ENCODE data around the gene RBP3.
"Not testable (repeated sequence)": the region's sequence is repeated elsewhere in the genome, so short reads cannot be mapped to it uniquely, and the experiment has no call there.

RBP3 gene

DNA sequence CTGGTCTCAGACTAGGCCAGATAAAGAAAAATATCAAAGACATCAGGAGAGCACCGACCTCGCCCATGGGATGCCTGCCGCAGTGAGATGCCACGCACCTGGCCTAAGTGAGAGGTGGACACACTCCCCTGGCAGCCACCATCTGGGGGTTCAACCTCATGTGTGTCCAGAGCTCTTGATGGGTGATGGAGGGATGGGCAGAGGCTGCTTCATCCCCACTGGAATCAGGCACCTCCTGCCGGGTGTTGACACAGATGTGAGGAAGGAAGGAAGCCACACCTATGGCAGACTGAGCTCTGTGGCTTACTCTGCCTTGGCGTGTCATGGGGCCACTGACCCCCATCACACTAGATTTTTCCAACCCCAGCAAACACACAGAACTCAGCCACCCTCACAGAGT, 24.6 kb downstream of the RBP3 start:
- no peak for DNase-seq (ENCODE audit: low read depth in 2 of 2)

DNA sequence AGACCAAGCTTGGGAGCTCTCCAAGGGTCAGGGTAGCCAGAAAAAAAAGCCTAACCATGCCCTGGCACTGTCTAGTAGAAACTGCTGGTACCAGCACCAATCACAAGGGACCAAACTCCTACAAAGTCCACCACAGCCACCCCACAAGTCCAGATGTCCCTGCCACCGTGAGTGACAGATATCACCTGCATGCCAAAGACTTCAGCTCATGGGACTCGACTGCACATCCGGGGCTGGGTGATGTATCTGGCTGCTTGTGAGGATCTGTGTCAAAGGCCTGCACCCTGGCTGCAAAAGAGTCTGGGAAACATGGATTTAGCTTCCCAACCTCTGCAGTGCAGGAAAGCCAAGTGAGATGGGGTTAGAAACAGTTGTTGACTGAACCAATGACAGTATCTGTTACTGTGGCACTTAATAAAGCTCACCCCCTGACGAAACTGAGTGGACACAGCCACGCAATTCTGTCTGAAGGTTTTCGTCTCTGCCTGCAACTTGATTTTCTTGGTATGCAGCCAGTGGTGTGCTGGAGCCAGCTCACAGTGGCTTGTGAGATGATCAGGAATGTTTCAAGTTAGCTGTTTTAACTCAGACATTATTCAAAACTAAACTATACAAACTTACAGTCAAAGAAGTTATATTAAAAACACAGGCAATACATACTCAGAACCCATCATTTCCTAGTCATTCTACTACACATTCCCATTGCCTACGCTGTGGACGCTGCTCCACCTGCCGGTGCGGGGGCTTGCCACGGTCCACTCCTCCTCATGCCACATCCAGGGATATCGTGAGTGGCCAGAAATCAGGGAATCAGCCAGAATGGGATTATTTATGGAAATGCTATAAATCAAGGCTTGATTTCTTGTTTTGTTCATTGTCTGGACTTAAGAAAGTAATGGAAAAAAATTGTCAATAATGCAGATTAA, 26.7 kb downstream of the RBP3 start:
- no peak for DNase-seq (ENCODE audit: low read depth in 2 of 2)

DNA sequence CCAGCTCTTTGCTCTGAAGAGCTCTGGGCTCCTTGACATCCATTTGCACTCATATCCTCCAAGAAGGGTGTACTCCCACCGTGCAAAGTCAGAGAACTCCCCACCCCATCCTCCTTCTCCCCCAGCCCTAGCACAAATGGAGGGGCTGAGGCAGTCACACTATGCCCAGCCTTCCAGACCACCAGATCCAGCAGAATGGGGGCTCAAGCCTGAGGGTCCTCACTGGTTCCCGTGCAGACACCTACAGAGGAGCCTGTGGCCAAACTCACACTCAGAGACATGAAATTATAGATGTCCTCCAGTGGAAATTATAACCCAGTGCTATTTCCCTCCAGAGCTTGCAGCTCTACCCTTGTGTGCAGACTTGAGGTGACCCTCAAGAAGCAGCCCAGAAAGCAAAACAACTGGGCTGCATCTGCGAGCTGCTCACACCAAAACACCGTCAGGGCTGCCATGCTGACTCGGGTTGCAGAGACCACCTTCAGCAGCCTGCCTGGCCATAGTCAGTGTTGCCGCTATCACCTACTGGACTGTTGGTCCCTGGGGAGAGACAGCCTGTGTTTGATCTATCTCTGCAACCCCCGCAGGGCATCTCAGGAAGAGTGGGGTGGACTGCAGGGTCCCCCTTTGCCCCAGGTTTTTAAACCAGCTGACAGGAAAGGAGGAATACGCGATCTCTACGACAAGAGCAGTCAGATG, 28.5 kb downstream of the RBP3 start:
- DNase-seq (ENCODE audit: low read depth in 2 of 2), result no peak

DNA sequence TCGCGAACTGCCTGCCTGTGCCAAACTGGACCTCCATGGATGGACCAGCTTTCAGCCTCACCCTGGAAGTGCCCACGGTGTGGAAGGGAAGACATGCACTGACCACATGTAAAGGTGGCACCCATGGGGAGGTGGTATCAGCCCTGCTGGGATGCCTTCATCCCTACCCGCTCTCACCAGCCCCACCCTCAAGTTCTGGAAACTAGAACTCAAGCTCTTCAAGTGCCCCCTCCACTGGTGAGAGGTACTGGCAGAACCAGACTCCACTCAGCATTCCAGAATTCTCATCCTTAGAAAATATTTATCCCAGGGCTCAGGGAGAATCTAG, 30.0 kb downstream of the RBP3 start:
- DNase-seq (ENCODE audit: low read depth in 2 of 2), result no peak

DNA sequence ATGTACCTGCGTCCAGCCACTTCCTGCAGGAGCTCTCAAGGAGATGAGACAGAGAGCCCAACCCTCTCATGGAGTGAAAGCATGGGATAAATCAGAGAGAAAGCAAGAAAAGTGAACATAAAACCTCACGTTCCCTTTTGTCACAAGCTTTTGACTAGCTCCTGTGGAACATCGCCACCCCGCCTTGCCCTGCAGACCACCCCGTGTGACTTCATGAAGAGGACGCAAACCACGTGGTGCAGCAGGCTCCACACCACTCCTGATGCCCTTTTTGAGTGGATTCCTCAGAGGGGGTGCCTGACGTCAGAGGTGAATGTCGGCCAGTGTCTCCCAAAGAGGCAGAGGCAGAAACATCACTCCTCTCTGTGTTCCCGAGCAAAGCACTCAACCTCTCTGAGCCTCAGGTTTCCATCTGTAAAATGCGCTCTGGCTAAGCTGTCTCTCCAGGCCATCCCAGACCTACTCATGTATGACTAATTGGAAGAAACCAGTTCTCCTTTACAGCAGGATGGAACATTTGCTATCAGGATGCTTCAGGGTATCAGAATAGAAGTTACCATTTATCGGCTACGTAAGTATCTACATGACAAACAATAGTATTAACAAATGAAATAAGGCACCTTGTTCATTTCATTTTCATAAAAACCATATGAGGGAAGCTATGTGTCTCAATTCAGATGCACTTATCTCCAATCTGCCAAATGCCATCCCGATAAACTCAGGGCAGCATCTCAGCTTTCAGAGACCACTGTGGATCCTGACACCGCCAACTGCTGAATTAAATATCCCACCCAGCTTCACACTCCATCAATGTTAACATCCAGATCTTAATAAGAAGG, 30.7 kb downstream of the RBP3 start:
- no peak for DNase-seq (ENCODE audit: low read depth in 2 of 2)

DNA sequence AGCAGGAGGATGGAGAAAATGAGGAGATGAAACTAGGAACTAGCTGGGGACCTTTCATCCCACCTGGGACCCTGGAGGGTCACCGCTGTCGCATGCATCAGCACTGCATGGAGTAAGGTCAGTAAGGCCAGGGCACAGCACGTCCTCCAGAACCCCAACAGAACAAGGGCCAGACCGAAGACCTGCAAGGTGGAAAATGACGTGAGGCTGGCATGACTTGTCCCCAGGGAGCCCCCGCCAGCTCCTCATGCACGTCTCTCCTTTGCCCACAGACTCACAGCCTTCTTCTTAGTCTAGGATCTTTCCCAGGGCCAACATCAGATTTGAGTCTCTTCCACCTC, 31.3 kb downstream of the RBP3 start:
- DNase-seq (ENCODE audit: low read depth in 2 of 2), result no peak

DNA sequence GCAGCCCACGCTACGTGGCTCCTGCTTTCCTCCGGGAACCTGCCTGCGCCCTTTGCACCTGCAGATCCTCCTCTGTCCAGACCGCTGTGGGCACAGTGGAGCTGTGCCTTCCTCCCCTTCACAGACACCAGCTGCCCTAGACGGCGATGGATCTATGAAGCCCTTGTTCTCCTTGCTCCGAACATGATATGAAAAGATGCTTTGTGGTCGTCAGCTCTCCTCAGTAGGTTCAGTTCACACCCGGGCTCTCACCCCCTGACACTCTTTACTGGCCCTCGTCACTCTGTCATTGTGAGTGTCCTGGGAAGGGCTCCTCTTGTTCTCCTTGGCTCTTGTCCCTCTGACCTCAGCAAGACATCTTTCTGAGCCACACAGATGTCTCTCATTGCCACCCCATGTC, 31.7 kb downstream of the RBP3 start:
- DNase-seq (ENCODE audit: low read depth in 2 of 2), result no peak

DNA sequence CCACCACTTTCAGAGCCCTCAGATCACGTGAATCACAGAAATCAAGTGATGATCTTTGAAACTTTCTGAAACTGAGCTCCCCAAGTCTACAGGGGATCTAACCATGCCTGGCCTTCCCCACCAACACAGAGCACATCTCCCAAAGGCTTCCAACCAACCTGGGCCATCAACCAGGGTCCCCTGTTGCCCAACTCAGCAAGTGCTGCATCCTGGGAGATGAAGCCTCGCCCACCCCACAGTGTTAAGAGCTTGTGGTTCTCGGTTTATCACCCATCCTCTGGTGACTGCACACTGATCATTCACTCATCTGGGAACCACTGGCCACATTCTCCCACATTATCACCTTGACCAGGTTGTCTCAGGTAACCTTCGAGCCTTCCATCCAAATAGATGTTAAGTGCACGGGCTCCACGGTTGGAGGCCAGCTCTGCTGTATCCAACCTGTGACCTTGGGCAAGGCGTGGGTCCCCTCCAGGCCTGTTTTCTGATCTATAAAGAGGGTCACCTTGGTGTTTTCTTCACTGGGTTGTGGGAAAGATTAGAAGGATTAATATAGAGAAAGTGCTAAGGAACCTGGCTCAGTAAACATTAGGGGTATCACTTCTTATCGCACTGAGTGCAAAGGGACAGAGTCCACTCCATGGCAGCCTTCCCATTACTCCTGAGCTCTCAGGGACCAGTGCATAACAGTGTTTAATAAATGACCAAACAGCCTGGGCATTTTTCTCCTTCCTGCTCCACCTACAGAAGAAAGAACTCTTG, 32.4 kb downstream of the RBP3 start:
- DNase-seq (ENCODE audit: low read depth in 2 of 2), result no peak

DNA sequence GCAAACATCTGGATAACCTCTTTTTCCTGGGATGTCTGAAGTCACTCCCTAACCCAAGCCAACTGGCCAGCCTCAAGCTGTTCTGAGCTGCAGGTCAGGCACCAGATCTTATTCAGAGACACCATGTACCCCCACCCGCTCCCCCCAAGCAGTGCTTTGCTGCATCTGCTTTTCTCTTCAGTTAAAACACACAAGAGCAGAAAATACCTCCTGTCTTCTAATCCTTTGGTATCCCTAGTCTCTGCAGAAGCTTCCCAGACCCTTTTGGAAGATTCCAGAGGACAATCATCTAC, 32.9 kb downstream of the RBP3 start:
- no peak for DNase-seq (ENCODE audit: low read depth in 2 of 2)

DNA sequence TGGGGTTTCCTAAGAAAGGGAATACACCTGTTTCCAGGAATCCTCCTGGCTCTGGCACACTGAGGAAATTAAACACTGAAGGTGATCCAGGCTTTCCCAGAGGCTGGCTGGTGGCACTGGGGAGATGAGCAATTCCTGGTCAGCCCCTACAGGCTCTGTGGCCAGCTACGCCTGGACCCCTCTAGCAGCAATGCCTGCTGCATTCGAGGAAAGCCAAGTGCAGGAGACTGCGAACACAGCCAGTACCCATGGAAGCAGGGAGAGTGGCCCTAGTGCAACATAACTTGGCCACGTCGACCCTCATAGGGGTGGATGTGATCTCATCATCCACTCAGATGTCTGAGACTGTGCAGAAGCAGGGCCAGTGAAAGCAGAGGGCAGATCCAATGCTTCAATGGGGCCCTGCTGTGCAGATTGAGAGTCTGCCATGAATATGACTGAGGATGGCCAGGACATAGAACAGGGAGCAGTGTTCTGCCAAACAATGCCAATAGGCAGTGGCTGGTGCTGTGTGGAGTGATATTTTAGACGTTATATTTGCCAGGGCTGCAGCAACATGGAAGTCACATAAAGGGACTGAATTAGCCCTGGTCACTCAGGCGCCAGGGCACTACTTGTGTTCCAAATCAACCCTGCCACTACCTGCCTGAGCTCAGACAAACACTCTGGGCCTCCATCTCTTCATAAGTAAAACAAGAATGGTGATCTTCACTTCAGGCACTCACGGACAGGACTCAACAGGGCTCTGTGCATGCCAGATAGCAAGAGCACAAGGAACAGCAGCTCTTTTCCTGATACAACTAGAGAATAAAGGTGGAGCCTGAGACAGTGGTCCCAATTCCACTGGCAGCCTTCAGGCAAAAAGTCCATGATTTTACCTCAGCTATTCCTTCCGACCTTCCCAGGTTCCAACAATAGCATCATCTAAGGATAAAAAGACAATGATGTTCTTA, 33.5 kb downstream of the RBP3 start:
- DNase-seq (ENCODE audit: low read depth in 2 of 2), result no peak

DNA sequence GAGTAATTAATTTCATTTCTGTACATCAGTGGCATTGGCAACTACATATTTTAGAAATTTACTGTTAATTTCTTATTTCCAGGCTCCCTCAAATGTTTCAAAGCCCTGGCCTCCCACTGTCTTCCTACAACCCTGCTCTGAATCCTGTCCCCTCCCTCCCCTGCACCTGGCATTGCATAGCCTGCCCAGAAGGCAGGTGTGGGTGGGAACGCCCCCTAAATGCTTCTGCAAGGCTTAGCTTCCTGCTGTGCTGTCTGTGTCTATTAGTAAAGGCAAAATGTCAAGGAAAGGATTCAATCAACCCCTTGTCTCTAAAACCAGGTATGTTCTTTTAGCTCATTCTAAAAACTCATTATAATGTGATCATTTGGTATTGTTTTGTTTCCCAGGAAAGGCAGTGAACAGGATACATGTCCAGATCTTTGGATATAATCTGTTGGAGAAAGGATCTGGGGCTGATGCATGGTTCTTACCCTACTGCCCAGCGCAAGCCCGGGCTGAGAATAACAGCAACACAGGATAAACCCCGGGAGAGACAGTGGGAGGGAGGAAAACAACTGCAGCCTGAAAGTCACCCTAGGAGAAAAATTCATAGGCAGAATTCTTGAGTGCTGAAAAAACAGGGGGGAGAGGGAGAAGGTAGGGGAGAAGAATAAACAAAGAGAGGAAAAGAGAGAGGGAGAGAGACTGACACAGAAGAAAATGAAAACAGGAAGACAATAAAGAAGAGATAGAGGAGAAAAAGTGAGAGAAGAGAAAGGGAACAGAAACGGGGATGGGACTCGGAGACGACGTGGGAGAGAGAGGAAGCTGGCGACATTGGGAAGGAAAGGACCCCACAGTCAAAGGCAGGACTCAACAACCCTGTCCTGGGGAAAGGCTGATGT, 35.3 kb downstream of the RBP3 start:
- DNase-seq (ENCODE audit: low read depth in 2 of 2), result no peak

DNA sequence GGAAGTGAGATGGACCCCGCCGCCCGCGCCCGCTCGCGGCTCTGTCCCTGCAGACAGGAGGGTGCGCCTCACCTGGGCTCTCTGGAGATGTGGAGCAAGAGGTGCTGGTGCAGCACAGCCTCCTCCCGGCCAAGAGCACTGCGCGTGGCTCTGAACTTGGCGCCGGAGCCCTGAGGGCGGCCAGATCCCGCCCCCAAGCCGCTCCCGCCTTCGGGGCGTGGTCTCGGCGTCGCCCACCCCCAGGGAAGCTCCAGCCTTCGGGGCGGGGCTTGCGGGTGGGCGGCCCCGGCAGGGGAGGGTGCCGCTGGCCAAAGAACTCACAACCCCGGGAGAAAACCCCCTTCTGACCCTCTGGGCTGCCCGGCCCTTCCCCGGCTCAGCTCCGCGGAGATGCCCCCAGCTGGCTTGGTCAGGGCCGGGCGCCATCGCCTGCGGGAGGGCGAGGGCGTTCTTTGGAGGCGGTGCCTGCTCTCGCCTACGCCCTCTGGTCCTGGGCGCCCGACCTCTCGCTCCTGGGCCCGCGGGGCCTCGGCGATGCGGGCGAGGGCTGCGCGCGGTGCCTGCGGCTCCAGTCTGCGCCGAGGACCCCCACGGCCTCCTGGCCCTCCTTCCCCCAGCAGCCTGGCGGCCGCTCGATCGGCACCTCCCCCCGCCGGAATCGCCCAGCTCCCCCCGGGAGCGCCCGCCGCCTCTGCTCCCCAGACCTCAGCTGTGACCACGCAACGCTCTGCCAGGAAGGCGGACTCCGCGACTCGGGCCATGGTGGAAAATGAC, 36.2 kb downstream of the RBP3 start, which contains the start of gene ZNF488:
Gene ZNF488, minus strand, starts transcription at position 146 of the 774 bp plus-strand sequence. CDS start 15,464 bp downstream, outside the sequence.
- DNase-seq (ENCODE audit: low read depth in 2 of 2), result peak; percentile 43 to 47

DNA sequence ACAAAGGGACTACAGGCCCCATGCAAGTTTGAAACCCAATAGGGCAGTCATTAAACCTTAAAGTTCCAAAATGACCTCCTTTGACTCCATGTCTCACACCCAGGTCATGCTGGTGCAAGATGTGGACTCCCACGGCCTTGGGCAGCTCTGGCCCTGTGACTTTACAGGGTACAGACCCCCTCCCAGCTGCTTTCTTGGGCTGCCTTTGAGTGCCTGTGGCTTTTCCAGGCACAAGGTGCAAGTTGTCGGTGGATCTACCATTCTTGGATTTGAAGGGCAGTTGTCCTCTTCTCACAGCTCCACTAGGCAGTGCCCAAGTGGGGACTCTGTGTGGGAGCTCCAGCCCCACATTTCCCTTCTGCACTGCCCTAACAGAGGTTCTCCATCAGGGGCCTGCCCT, 37.9 kb downstream of the RBP3 start:
- not testable (repeated sequence) for DNase-seq (ENCODE audit: low read depth in 2 of 2)

DNA sequence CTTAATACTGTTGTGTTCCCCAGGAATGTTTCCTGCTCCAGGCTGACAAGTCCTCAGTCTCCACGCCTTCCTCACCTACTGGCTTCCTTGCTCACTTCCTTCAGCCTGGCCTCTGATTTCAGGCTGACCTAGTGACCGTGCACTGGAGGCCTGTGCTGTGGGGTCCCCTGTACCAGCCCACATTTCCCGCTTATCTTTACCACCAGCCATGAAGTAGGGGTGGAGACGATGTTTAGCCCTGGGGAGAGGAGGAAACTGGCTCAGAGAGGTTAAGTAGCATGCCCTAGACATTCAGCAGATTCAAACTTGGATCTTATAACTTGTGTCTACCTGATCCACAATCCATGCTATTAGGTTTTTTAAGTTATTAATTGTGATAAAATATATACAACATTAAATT, 40.7 kb downstream of the RBP3 start:
- DNase-seq (ENCODE audit: low read depth in 2 of 2), result no peak

DNA sequence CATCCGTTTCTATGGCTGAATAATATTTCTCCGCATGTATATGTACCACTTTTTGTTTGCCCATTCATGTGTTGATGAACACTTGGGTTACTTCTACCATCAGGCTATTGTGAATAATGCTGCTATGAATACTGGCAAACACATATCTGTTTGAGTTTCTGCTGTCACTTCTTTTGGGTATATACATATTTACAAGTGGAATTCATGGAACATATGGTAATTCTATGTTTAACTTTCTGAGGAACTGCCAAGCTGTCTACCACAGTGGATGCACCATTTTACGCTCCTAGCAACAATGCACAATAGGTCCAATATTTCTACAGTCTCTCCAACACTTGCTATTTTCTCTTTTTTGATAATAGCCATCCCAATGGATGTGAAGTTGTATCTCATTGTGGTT, 41.5 kb downstream of the RBP3 start:
- DNase-seq (ENCODE audit: low read depth in 2 of 2), result no peak

DNA sequence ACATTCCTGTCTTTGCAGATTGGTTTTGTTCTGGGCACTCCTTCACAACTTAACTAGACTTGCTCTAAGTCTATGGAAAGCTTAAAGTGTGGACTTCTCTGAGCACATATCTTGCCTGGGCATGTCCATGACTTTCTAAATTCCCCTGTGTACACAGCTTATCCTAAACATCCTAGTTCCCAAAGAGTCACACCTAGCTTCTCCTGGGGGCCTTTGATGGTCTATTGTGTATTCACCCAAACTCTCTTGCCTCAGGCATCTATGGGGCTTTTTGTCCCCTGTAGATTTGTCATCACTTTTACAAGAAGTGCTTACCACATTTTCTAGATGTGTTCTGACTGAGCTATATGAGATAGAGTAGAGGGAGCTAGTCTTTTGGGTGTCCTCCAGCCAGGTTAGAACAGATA, 48.2 kb downstream of the RBP3 start:
- no peak for DNase-seq (ENCODE audit: low read depth in 2 of 2)

DNA sequence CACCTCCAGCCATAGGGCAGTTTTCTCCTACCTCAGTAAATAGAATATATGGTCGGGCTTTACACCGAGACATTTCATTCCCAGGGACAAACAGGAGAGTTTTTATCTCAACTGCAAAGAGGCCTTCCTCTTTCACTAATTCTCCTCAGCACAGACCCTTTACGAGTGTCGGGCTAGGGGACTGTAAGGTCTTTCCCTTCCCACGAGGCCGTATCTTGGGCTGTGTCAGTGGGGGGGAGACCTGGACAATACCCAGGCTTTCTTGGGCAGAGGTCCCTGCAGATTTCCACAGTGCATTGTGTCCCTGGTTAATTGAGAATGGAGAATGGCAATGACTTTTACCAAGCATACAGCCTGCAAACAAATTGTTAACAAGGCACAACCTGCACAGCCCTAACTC, 49.1 kb downstream of the RBP3 start:
- no peak for DNase-seq (ENCODE audit: low read depth in 2 of 2)

DNA sequence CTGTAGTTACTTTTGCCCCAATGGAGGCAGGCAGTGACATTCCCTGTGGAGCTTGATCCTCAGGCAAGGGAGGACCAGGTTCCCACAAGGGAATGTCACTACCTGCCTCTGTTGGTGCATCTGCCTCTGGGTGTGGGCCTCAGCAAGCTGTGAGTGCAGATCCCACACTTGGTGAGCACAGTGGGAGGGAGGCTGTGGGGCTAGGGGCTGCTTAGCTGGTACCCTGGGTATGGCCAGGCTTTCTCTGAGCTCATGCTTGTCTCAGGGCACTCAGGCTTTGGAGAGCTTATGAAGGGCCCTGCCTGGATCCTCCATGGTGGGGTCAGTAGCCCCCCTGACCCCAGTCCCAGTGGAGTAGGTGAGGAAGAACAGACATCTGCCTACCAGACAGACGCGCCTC, 52.1 kb downstream of the RBP3 start:
- DNase-seq (ENCODE audit: low read depth in 2 of 2), result no peak

DNA sequence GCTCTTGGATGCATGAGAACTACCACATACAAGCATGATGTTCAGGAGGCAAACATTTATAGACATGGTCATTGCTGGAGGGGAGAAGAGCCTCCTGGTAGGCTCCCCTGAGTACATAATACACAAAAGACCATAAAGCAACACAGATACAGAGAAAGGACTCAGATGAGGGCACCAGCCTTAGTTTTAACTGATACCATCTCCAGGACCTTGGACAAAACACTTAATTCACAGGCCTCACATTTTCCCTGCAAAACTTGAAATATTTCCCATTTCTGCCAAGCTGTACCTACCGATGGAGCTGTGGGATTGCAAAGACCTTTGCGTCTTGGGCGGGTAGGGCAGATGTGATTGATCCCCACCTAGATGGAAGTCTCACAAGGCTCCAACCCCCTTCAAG, 52.6 kb downstream of the RBP3 start:
- DNase-seq (ENCODE audit: low read depth in 2 of 2), result no peak

Measured in activated CD8-positive, alpha-beta memory T cell treated with anti-CD3 and anti-CD28 coated beads for 4 hours (primary cell).